B cell (primary cell): Measurements from ENCODE around the gene DGUOK.

Experiments used
- EZH2 ChIP-seq: IDR thresholded peaks from 2 replicates; pipeline ENCODE4 v1.6.1; 2012; ENCODE audit warnings: borderline replicate concordance, low read depth, mild to moderate bottlenecking, moderate library complexity, low read length; ENCODE audit not compliant: insufficient read depth, poor library complexity, severe bottlenecking
- TF ChIP-seq, protein P1 (sequence below): fragments of 200-600 bp; IDR thresholded peaks from one replicate; pipeline ENCODE4 v1.8.0; 2022; ENCODE audit warnings: antibody characterized with exemption, mild to moderate bottlenecking

- no peak for TF ChIP-seq EZH2
- TF ChIP-seq, protein P1, sequence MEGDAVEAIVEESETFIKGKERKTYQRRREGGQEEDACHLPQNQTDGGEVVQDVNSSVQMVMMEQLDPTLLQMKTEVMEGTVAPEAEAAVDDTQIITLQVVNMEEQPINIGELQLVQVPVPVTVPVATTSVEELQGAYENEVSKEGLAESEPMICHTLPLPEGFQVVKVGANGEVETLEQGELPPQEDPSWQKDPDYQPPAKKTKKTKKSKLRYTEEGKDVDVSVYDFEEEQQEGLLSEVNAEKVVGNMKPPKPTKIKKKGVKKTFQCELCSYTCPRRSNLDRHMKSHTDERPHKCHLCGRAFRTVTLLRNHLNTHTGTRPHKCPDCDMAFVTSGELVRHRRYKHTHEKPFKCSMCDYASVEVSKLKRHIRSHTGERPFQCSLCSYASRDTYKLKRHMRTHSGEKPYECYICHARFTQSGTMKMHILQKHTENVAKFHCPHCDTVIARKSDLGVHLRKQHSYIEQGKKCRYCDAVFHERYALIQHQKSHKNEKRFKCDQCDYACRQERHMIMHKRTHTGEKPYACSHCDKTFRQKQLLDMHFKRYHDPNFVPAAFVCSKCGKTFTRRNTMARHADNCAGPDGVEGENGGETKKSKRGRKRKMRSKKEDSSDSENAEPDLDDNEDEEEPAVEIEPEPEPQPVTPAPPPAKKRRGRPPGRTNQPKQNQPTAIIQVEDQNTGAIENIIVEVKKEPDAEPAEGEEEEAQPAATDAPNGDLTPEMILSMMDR = peak; percentile 54
Measured at GRCh38 chr2:73907840-73908452, 18.7 kb upstream of the DGUOK start.
